Activated CD4-positive, alpha-beta T cell treated with anti-CD3 and anti-CD28 coated beads, Interleukin-2, amount 50 U/mL, for 16 hours (primary cell): ENCODE results near the gene TRIM43.
"Not testable (repeated sequence)": the region's sequence is repeated elsewhere in the genome, so short reads cannot be mapped to it uniquely, and the experiment has no call there.

Source experiments
- DNase-seq: peaks from one replicate; pipeline ENCODE4 v3.0.0-alpha.2; 2020

The TRIM43 gene

DNA sequence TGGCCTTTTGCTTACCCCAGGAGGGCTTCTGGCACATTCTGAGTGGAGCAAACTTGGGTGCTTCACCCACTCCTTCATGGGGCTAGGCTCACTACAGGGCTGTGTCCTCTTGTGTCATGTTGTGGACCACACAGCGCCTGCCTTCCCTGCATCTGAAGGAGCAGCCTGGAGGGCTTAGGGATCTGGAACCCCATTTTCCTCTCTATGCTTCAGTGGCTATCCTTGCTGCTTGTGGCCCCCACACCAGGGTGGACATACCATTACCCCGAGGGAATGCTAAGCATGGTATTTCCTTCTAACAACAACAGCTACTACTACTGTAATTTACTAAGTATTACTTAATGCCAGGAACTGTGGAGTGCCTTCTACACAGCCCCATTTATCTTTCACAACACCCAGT, 50.6 kb downstream of the TRIM43 start:
- DNase-seq = not testable (repeated sequence)

DNA sequence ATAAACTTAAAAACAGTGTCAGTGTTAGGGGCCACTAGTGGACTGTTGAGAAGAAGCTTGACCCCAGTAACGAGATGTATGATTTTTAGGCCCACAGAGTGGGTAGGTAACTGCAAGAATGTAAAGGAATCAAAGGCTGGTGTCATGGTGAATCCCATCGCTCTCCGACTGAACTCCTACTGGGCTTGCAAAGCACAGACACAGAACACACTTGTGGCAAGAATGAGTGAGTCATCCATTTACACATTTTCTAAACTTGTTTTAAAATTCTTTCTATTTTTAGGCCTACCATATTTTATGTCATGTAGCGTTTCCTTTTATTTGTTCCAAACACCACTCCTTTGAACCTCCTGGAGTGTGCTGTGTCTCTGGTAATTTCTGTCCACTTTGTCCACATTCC, 51.1 kb downstream of the TRIM43 start:
- DNase-seq = not testable (repeated sequence)

DNA sequence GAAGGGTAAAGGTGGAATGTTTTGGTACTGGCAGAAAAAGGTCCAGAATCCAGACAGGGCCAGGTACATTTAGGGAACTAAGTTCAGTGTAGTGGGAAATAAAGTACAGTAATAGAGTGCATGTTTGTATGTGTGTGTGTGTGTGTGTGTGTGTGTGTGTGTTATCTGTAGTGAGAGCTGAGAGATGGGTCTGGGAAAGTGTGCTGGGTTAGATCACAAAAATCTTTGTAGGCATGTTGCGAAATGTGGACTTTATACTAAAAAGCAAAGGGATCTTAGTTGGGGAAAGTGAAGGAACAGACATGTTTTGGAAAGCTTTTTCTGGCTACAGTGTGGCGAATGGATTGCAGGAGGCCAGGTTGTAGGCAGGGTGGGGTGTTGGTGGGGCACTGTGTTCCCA, 53.5 kb downstream of the TRIM43 start:
- DNase-seq = not testable (repeated sequence)

DNA sequence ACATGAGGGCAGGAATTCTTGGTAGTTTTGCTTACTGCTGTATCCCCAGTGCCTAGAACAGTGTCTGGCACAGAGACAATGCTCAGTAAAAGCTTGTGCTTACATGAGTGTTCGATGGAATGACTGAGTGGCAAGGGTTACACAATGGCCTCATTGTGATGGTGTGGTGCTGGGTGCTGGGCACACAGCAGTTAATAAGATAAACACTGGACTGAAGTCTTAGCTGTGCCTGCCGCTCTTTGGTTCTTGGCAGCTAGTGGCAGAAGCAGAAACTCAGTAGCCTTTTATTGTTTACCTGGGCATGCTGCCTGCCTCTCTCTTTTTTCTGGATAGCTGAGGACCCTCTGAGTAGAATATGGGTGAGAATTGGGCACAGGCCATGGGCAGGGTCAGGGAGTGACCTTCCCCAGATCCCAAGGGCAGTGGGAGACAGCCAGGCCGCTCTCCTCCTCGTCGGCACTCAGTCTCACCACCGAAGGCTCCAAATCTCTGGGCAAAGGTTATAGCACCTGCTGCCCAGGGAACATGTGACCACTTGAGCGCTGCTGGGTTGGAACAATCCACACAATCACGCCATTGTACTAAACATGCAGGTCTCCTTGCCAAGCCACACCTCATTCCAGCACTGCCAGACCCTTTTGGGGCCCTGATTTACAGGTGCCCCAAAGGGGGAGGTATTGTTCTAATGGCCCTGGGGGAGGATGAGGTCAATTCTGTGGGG, 54.6 kb downstream of the TRIM43 start:
- not testable (repeated sequence) for DNase-seq

DNA sequence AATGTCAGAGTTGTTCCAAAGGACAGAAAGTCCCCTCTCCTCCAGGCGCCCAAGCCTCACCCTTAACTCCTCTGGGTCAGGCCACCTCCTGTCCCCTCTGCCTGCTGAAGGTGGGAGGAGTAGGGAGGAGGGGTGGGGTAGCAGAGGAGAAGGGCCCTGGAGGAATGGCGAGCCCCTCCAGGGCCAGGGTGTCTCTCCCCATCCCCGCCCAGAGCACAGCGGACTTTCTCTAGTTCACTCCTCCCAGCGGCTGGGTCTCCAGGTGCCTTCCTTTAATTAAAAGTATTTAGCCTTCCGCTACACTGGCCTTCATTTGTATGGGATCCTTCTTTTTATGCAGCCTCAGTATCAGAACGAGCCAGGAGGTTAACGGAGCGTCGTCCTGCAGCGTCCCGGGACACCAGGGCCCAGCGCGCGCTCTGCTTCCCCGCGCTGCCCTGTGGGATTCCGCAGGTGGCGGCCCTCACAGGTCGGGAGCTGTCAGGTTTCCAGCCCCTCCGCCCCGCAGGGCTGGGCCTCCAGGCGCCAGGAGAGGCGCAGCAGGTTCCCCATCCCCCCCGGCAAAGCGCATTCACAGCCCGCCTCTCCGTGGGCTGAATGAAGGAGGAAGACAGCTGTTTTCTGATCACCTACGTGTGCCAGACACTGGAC, 57.2 kb downstream of the TRIM43 start:
- DNase-seq = not testable (repeated sequence)
